IMR-90 (cell line): ENCODE data around the gene SQSTM1. TPM values are rescaled to one million over a fixed set of nuclear protein-coding genes. Genes with fewer than 3 reads are reported as not detected.

ENCODE experiments used
- ATAC-seq: fragments of 200-7000 bp; cut with Tn5 transposase; 2 replicates; pipeline ENCODE4 v1.9.1; 2020; ENCODE audit warnings: low read depth, mild to moderate bottlenecking, moderate library complexity
- BruUV-seq: library from RNA; stranded (reverse); fragments of 400-500 nt; replicated peaks from 2 replicates; lab custom pipeline; 2021; lab: Mats Ljungman, UMichigan
- CTCF ChIA-PET: fragments of 300-600 bp; formaldehyde crosslinking; extraction: SDS; loops from one replicate; lab custom pipeline; 2021; ENCODE audit warnings: antibody characterized with exemption; lab: Yijun Ruan, JAX
- POLR2A ChIA-PET: fragments of 300-600 bp; sonication (Branson Sonifier 250); formaldehyde crosslinking; loops from one replicate; lab custom pipeline; 2022; ENCODE audit warnings: antibody characterized with exemption; ENCODE audit not compliant: unreplicated experiment; lab: Charles Lee
- DNase-seq: peaks from one replicate; pipeline ENCODE4 v3.0.0; 2013
- H2AFZ ChIP-seq: replicated peaks from 2 replicates; pipeline ENCODE3; 2013; ENCODE audit warnings: low read length, mild to moderate bottlenecking; ENCODE audit not compliant: poor library complexity
- H2AK5ac ChIP-seq: 2 replicates; pipeline ENCODE4 v1.6.1; 2013; ENCODE audit warnings: low read depth, low read length, inconsistent platforms
- H2AK9ac ChIP-seq: replicated peaks from 2 replicates; pipeline ENCODE3; 2013; ENCODE audit warnings: mild to moderate bottlenecking, low read depth, low read length, moderate library complexity; ENCODE audit not compliant: poor library complexity
- H2BK120ac ChIP-seq: 2 replicates; pipeline ENCODE4 v1.6.1; 2013; ENCODE audit warnings: low read depth, low read length, inconsistent platforms
- H2BK15ac ChIP-seq: 3 replicates; pipeline ENCODE4 v1.6.1; 2013; ENCODE audit warnings: low read depth, low read length, inconsistent platforms
- H2BK20ac ChIP-seq: 2 replicates; pipeline ENCODE4 v1.6.1; 2013; ENCODE audit warnings: low read depth, mild to moderate bottlenecking, inconsistent platforms, low read length, moderate library complexity
- H2BK5ac ChIP-seq: 2 replicates; pipeline ENCODE4 v1.6.1; 2013; ENCODE audit warnings: mild to moderate bottlenecking, low read depth, low read length, inconsistent platforms; ENCODE audit not compliant: poor library complexity, severe bottlenecking
- H3K14ac ChIP-seq: replicated peaks from 2 replicates; pipeline ENCODE4 v1.6.1; 2013; ENCODE audit warnings: low read depth, low read length, inconsistent platforms
- H3K18ac ChIP-seq: 2 replicates; pipeline ENCODE4 v1.6.1; 2013; ENCODE audit warnings: low read depth, low read length, control low read depth
- H3K23ac ChIP-seq: 2 replicates; pipeline ENCODE4 v1.6.1; 2013; ENCODE audit warnings: low read depth, low read length, inconsistent platforms
- H3K27ac ChIP-seq: 2 replicates; pipeline ENCODE4 v1.5.1; 2013; ENCODE audit warnings: mild to moderate bottlenecking, control low read depth, low read length; ENCODE audit not compliant: insufficient read depth
- H3K27me3 ChIP-seq: 2 replicates; pipeline ENCODE4 v1.6.1; 2013; ENCODE audit warnings: low read length; ENCODE audit not compliant: control insufficient read depth, insufficient read depth
- H3K36me3 ChIP-seq: 2 replicates; pipeline ENCODE4 v1.6.1; 2013; ENCODE audit warnings: low read length, mixed read lengths; ENCODE audit not compliant: control insufficient read depth, insufficient read depth
- H3K4ac ChIP-seq: 2 replicates; pipeline ENCODE4 v1.6.1; 2013; ENCODE audit warnings: low read depth, low read length, inconsistent platforms
- H3K4me1 ChIP-seq: 2 replicates; pipeline ENCODE4 v1.6.1; 2013; ENCODE audit warnings: low read length, mixed read lengths; ENCODE audit not compliant: control insufficient read depth, insufficient read depth
- H3K4me2 ChIP-seq: 2 replicates; pipeline ENCODE4 v1.6.1; 2013; ENCODE audit warnings: low read depth, mild to moderate bottlenecking, control low read depth, low read length, moderate library complexity
- H3K4me3 ChIP-seq: 2 replicates; pipeline ENCODE4 v1.5.1; 2013; ENCODE audit warnings: low read depth, mild to moderate bottlenecking, control low read depth, low read length, moderate library complexity; ENCODE audit not compliant: insufficient read depth
- H3K56ac ChIP-seq: 2 replicates; pipeline ENCODE4 v1.6.1; 2013; ENCODE audit warnings: low read length, inconsistent platforms; ENCODE audit not compliant: insufficient read depth; ENCODE audit errors: extremely low read depth
- H3K79me1 ChIP-seq, 2 experiments: 2 replicates each; pipeline ENCODE4 v1.6.1; 2013; ENCODE audit warnings: low read length in 2 of 2, inconsistent platforms in 1 of 2, low read depth in 1 of 2
- H3K9ac ChIP-seq: 2 replicates; pipeline ENCODE4 v1.6.1; 2013; ENCODE audit warnings: low read depth, low read length, control low read depth
- H3K9me1 ChIP-seq: 2 replicates; pipeline ENCODE4 v1.6.1; 2013; ENCODE audit warnings: low read length, inconsistent platforms; ENCODE audit not compliant: insufficient read depth
- H3K9me3 ChIP-seq: 2 replicates; pipeline ENCODE4 v1.6.1; 2013; ENCODE audit warnings: low read length; ENCODE audit not compliant: control insufficient read depth, insufficient read depth
- H4K20me1 ChIP-seq: 2 replicates; pipeline ENCODE4 v1.6.1; 2013; ENCODE audit warnings: low read length, inconsistent platforms; ENCODE audit not compliant: insufficient read depth
- H4K5ac ChIP-seq: 2 replicates; pipeline ENCODE4 v1.6.1; 2013; ENCODE audit warnings: mild to moderate bottlenecking, low read depth, low read length, control low read depth
- H4K8ac ChIP-seq, 2 experiments: 2 replicates each; pipeline ENCODE4 v1.6.1; 2013; ENCODE audit warnings: low read depth in 2 of 2, low read length in 2 of 2, control low read depth in 1 of 2, inconsistent platforms in 1 of 2
- H4K91ac ChIP-seq: 2 replicates; pipeline ENCODE4 v1.6.1; 2013; ENCODE audit warnings: low read depth, low read length, inconsistent platforms; ENCODE audit not compliant: insufficient read depth
- CEBPB ChIP-seq: IDR thresholded peaks from 2 replicates; pipeline ENCODE4 v1.6.1; 2012; ENCODE audit warnings: low read depth, low read length, improper control_type of control experiment
- MXI1 ChIP-seq: IDR thresholded peaks from 2 replicates; pipeline ENCODE4 v1.6.1; 2012; ENCODE audit warnings: low read depth, mild to moderate bottlenecking, low read length, moderate library complexity, borderline replicate concordance
- NFE2L2 ChIP-seq: fragments of 150-350 bp; IDR thresholded peaks from 2 replicates; pipeline ENCODE4 v1.6.1; 2016; ENCODE audit warnings: low read depth, mild to moderate bottlenecking, low read length
- RFX5 ChIP-seq: IDR thresholded peaks from 2 replicates; pipeline ENCODE4 v1.8.0; 2012; ENCODE audit warnings: low read depth, mild to moderate bottlenecking, low read length, moderate library complexity
- WGBS, 2 experiments: methylation state at CpG; one replicate each; pipeline versions ENCODE4 v1.1.5 to v1.1.7; 2013; ENCODE audit warnings: missing lambda C conversion rate in 2 of 2; ENCODE audit not compliant: insufficient read length in 1 of 2; ENCODE audit errors: extremely low coverage in 2 of 2; 5-methylcytosine and 5-hydroxymethylcytosine counted together
- dilution Hi-C: fragments of 300-500 bp; cut with HindIII; formaldehyde crosslinking; loops from one replicate; pipeline ENCODE4 v1.14.3; 2018; ENCODE audit warnings: low sequenced_read_pairs; ENCODE audit not compliant: unreplicated experiment
- in situ Hi-C: fragments of 300-500 bp; cut with MboI; formaldehyde crosslinking; loops from 3 replicates; pipeline ENCODE4 v1.14.3; 2019; ENCODE audit warnings: low sequenced_read_pairs, inconsistent platforms, mixed read lengths
- intact Hi-C: fragments of 100-400 bp; cut with micrococcal nuclease; formaldehyde crosslinking; loops from 2 replicates; pipeline ENCODE4 v1.10.0; 2022
- polyA plus RNA-seq, 3 experiments: library from polyadenylated mRNA; depleted of rRNA; stranded (reverse); fragments of >200 nt; gene quantifications; 2 replicates each; pipeline ENCODE4 v1.2.3, GENCODE V29; 2012; ENCODE audit warnings: low replicate concordance in 1 of 3
- total RNA-seq: library from RNA; depleted of rRNA; stranded (reverse); fragments of >200 nt; gene quantifications from 2 replicates; pipeline ENCODE4 v1.2.3, GENCODE V29; 2012
- TF ChIP-seq, protein P1 (sequence below): conservative IDR thresholded peaks from 2 replicates; pipeline ENCODE4 v1.5.1; 2012; ENCODE audit warnings: mild to moderate bottlenecking, low read depth, low read length, improper control_type of control experiment

SQSTM1 gene
- total and polyA plus RNA-seq, 2 of the 4 experiments (the other 2 are of a cell fraction) = 152 to 184 TPM

DNA sequence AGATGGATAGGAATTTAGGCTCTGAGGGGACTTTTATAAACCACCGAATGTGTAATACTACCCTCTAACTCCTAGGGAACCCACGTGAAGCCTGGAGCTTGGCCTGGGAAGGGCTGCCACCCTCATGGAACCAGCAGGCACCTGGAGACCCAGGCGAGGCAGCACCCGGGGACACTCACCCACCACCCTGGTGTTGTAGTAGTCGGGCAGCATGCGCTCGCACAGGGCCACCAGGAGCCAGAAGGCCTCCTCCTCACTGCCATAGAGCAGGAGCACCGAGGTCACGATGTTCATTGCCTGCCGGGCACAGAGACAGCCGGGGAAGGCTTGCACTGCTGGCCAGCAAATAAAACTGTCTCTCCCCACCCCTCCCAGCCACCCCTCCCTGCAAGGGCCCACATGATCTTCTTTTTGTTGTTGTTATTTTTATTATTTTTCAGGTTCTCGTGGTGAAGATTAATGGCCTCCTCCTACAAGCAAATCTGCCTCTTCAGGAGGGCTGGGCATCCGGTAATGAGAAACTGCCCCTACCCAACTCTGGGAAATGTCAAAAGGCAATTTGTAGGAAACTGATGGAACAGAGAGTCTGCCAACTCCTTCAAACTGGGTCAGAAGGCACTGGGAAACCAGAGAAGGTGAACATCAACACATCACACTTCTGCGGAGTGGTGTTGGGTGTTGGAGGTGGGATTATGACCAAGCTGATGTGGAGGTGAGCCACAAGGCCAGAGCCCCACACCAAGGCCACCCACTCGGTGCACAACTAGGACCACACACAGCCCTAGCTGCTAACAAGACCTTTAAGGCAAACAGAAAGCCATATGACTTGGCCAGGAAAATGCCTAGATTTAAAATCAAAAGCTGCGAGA lies 55.3 kb downstream of the SQSTM1 start:
- CTCF ChIA-PET = no interaction called here
- no TSS peak for BruUV-seq
- POLR2A ChIA-PET = no interaction called here

More for the DNA sequence above, 55.3 kb downstream of the SQSTM1 start:
- no peak overlapping the region for H2AFZ ChIP-seq
- no peak overlapping the region for H3K9ac ChIP-seq
- H3K27ac ChIP-seq = no peak overlapping the region
- H2BK5ac ChIP-seq = no peak overlapping the region
- dilution Hi-C loops = no loop called here
- no peaks in the 10 kb centered on the region for H3K9me3 ChIP-seq
- H3K18ac ChIP-seq = no peak overlapping the region
- WGBS, 2 experiments = no CpG with 5 or more reads among the region's 16 CpGs
- H3K4me2 ChIP-seq = no peak overlapping the region
- H3K9me1 ChIP-seq = no peaks in the 10 kb centered on the region
- no peak overlapping the region for H3K23ac ChIP-seq
- H2BK120ac ChIP-seq = no peak overlapping the region
- no peak overlapping the region for H3K4me3 ChIP-seq
- TF ChIP-seq RFX5 (no peak), MXI1 (no peak), CEBPB (no peak), NFE2L2 (no peak)
- TF ChIP-seq, protein P1, sequence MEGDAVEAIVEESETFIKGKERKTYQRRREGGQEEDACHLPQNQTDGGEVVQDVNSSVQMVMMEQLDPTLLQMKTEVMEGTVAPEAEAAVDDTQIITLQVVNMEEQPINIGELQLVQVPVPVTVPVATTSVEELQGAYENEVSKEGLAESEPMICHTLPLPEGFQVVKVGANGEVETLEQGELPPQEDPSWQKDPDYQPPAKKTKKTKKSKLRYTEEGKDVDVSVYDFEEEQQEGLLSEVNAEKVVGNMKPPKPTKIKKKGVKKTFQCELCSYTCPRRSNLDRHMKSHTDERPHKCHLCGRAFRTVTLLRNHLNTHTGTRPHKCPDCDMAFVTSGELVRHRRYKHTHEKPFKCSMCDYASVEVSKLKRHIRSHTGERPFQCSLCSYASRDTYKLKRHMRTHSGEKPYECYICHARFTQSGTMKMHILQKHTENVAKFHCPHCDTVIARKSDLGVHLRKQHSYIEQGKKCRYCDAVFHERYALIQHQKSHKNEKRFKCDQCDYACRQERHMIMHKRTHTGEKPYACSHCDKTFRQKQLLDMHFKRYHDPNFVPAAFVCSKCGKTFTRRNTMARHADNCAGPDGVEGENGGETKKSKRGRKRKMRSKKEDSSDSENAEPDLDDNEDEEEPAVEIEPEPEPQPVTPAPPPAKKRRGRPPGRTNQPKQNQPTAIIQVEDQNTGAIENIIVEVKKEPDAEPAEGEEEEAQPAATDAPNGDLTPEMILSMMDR = no peak
- no peaks in the 10 kb centered on the region for H3K4me1 ChIP-seq
- no peaks in the 10 kb centered on the region; a peak in 2 of 4 replicates for H3K79me1 ChIP-seq
- H3K56ac ChIP-seq = no peak overlapping the region
- H3K4ac ChIP-seq = no peak overlapping the region
- no peak overlapping the region for H4K8ac ChIP-seq
- DNase-seq (no peak), ATAC-seq (no peak)
- H4K20me1 ChIP-seq = no peaks in the 10 kb centered on the region
- H4K5ac ChIP-seq = no peak overlapping the region
- H4K91ac ChIP-seq = no peak overlapping the region
- peaks cover 68% of the 10 kb centered on the region for H3K36me3 ChIP-seq
- H3K27me3 ChIP-seq = no peaks in the 10 kb centered on the region
- in situ Hi-C loops = no loop called here
- no peak overlapping the region for H3K14ac ChIP-seq
- H2AK9ac ChIP-seq = no peak overlapping the region
- H2AK5ac ChIP-seq = no peak overlapping the region
- no peak overlapping the region for H2BK20ac ChIP-seq
- H2BK15ac ChIP-seq = no peak overlapping the region
- intact Hi-C loops = no loop called here
